ENCODE measurements around the gene CD2BP2. TPM values are rescaled to one million over a fixed set of nuclear protein-coding genes. Genes with fewer than 3 reads are reported as not detected.
A peak's percentile ranks its signal among the peaks of the same experiment; 100 is the strongest.
"Not testable (repeated sequence)": the region's sequence is repeated elsewhere in the genome, so short reads cannot be mapped to it uniquely, and the experiment has no call there.

Gene CD2BP2
- total RNA-seq, 1 experiment from 2014 or later: 65.6 TPM

DNA sequence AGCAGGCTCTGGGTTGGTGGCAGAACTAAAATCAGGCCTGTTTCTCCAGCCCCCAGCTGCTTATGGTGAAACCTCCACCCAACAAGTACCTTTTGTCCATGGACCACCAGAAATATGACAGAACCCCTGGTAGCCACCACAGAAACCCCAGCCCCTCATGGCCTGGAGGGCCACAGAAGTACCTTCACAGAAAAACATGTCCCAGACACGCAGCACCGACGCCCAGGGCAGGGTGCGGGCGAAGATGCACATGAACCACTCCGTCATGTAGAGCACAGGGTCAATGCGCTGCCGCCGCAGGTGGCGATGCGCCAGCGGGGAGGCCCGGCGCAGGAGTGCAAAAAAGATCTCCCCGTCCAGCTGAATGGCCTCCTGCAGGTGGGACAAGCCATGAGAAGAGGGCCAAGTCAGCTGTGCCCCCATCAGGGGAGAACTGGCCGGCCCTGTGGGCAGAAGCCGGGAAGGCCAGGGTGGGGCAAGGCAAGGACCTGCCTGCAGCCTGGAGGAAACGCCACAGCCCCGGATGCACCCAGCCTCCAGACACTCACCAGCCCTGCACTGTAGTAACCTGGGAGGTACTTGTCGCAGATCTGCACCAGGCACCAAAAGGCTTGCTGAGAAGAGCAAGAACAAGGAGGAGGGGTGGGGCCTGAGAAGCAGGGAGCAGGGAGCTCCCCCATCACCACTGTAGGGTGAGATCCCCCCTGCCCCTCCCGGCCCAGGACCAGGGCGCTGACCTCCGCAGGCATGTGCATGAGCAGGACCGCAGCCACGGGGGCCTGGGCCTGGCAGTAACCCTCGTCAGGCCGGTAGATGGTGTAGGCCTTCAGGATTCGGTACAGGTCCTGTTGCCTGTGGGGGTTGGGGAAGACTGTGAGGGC lies 4.1 kb upstream of the CD2BP2 start:
- no peak for DNase-seq (ENCODE audit: low read depth)

DNA sequence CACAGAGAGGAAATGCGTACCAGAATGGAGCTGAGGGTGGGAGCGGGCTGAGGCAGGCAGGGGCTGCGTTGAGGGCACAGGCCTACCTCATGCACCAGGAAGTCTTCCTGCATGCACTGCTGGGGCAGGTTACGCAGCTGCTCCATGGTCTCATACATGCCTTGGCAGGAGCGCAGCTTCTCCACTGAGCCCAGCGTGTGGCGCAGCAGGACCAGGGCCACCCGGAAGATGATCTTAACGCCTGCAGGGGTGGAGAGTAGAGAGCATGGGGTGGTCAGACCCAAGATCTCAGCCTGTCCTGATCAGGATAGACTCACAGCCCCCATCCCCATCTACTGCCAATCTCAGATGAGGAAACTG lies 3.4 kb upstream of the CD2BP2 start:
- no peak for DNase-seq (ENCODE audit: low read depth)

DNA sequence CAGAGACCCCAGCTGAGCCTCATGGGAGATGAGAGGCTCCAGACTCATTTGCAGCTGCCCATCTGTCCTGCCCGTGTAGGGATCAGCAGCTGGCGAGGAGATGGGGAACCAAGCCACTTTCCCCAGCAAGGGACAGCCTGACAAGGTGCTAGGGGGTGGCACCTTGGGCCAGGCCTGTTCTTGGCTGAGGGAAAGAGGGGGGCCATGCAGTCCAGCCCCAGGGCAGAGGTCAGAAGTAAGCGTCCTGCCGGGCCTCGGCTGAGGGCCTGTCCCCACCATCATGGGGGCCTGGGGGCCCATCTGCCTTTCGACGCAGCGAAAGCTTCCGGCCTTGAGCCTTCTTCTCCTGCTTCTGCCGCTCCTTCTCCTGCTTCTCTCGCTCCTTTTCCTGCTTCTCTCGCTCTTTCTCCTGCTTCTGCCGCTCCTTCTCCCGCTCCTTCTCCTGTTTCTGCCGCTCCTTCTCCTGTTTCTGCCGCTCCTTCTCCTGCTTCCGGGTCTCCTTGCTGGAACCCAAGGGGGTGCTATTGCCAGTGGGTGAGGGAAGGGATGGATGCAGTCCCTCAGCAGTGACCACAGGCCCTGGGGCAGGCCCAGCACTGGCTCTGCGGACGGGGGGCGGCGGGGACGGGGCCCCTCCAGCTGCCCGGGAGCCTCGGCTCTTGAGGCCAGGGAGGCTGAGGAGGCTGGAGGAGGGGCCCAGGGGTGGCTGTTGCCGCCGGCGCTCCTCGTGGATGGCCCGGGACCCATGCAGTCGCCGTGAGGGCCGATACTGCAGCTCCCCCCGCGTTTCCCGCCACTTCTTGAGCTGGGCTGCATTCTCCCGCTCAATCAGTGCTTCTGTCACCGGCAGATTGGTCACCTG lies 2.8 kb upstream of the CD2BP2 start:
- DNase-seq (ENCODE audit: low read depth): no peak

DNA sequence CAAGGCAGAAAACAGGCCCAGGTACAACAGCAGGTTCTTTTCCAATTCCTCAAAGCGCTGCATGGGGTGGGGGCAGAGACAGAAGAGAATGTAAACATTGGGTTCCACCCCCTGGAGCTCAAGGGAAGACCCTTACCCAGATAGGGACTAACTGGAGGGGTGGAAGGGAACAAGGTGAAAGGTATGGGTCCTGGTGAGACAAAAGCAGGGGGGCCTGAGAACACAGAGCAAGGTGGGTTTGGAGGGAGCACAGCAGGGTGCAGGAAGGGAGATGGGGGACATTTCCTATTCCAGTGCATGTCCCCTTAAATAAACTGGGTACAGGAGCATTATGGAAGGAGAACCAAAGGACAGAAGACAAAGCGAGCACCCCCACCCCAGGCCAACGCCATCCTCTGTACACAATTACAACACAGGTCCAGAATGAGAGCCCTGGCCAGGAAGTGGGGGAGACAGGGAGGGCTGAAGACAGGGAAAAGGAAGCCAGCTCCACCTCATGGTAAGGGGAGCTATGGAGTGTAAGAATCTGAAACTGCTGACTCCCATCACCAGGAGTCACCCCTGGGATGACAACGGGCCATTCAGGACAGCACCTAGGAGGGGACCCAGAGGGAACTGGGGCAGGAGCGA lies 2.1 kb upstream of the CD2BP2 start:
- no peak for DNase-seq (ENCODE audit: low read depth)

DNA sequence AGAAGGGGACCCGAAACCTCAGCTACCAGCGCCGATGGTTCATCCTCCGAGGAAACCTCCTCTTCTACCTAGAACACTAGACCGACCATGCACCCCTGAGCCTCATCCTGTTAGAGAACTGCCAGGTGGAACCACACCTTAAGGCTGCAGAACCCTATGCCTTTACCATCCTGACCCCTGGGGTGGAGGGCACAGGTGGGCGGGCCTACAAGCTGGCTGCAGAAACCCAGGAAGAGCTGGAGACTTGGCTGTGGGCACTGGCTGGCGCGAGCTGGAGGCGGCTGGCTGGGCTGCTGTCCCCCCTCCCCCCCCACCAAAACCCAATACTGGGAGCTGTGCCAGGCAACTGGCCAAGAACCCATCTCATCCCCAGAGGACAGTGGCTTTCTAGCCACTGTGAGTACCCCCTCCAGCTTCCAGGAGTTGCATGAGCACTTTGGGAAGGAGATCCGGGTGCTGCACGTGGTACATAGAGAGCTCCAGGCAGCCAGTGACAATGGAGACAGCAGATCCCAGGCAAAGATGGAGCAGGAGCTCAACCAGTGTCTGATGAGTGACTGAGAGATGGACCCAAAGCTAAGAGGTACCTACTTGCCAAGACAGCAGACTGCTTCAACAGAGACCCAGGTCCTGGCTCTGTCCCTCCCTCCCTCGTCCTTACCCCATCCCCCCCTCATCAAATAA lies 1.4 kb upstream of the CD2BP2 start:
- DNase-seq (ENCODE audit: low read depth): peak; percentile 46

DNA sequence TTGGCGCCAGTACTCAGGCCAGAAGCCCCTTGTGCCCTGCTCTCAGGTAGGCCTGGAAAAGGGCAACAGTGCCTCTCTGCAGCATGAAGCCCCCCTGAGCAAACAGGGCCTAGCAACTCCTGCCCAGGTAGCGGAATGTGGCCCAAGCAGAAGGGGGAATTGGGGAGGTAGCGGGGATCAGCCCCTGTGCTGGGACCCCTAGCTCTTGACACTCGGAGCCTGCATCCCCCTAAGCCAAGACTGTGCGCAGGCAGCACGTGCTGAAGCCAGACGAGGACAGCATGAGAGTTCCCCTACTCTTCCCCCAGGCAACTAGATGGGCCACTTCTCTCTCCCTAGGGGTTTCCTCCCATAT lies 823 bp upstream of the CD2BP2 start:
- DNase-seq (ENCODE audit: low read depth): no peak

DNA sequence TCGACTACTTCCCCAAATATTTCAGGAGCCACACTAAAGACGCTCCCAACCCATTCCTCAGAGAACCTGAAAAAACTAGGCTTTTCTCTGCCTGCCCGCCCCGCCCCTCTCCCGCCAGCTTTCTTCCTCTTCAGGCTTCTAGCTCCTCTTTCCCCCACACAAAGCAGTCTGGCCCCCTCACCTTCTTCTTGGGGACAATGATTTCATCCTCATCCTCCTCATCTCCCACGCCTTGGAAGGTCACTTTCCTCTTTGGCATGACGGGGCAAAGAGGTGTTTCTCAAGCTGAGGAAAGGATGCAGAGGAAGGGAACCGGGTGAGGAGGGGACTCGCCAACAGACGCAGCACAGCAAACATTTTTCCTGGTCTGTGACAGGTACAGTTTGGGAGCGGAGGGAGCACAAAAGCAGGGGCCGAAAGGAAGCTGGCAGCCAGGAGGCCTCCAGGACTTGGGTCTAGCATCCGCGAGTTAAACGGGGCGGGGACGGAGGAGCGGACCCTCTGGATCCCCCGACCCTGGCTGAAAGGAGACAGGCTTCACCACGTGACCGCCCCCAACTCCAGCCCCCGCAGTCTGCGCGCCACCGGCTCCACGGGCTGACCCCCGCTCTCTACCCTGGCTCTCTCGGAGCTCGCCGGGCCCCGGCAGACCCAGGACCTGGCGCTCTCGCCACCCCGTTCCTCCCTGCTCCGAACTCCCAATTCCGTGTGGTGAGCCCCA lies 525 bp downstream of the CD2BP2 start:
- DNase-seq (ENCODE audit: low read depth): no peak

DNA sequence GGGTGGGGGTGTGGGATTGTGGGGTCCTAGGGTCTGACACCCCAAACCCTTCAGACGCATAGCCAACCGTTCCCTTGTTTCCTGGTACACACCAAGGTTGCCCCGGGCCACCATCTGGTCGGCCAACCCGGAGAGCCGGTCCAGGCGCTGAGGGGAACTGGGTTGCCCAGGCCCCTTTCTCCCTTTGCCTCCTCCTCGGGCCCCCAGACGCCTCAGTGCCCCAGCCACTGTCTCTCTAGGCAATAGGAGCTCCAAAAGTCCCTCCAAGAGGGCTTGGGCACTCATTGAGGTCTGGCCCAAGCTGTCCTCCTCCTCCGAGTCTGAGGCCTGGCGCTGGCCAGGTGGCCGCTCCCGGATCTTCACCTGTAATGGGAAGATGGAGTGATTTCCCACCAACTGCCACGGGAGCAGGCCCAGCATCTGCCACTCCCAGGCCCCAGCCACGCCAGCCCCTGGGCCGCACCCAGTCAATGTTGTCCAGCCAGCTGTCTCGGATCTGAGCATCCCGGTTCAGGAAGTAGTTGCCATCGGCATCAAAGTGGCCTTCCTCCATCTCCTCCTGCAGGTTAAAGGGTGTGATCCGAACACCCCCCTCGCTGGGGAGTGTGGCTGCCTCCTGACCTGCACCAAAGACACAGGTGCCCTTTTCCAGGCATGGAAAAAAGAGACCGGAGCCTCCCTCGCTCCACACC lies 1.5 kb downstream of the CD2BP2 start:
- DNase-seq (ENCODE audit: low read depth): no peak

DNA sequence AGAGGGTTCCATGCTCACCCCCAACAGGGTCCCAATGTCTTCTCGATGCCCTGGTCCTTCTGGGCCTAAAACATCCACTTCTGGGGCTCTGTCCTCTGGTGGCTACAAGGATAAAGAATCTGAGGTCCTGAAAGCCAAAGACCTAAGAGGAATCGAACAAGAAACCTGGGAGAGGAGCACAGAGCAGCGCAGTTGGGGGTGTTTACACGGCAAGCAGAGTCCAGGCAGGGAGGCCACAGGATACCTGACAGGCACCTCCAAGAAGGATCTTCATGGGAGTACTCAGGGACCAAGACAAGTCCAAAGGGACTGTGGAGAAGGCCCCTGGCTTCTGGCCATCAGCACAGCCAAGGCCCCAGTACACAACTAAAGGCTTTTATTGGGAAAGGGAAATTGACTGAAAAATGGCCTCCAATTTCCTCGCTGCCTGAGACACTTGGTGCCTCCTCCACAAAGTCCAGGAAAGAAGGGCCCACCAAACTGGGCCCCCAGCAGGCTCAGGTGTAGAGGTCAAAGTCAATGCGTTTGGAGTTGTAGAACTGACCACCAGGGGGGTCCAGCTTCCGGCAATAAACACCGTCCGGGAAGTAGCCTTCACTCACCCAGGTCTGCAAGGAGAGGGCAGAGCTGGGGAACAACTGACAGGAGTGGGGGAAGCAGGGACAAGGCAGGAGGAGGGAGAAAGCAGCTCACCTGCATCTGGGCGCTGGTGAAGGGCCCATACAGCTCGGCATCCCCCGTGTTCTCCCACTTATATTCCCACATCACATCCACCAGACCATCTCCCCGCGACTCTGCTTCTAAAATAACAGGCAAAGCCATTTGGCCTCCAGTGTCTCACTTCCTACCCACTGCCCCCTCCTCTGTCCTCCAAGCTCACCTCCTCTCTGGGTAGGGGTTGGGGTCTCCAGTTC lies 2.4 kb downstream of the CD2BP2 start:
- DNase-seq (ENCODE audit: low read depth): no peak

DNA sequence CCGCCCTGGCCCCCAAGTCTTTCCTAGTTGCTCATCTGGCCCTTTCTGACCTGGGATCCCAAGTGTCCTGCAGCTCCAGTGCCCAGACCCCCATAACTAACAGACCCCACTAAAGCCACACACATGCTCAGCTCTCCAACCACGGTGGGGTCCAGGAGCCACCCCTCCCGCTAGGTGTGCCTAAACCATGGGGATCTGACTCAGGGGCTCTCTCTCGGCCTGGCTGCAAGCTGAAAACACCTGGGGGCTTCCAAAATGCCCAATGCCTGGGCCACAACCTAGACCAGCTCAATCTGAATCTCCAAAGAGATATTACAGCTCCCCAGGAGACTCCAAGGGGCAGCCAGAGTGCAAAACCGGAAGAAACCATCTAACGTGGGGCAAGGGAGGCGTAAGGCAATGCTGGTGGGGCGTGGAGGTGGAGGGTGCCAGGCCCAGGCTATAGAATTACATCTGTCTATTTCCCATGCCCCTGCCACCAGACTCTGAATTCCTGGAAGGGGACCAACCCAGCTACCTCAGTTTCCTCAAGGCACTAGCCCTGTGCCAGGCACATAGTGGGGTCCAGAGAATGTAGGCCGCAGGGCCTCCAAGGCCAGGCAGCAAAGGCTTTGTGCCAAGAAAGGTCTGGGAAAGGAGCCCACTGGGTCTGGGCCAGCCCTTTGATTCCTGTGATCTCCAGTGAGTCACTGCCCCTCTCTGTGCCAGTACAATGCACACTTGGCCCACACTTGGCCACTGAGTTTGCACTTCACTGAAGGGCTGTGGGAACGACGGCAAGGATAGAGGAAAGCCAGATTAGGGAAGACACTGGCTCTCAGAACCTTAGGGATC lies 3.3 kb downstream of the CD2BP2 start:
- peak; percentile 78 for DNase-seq (ENCODE audit: low read depth)

DNA sequence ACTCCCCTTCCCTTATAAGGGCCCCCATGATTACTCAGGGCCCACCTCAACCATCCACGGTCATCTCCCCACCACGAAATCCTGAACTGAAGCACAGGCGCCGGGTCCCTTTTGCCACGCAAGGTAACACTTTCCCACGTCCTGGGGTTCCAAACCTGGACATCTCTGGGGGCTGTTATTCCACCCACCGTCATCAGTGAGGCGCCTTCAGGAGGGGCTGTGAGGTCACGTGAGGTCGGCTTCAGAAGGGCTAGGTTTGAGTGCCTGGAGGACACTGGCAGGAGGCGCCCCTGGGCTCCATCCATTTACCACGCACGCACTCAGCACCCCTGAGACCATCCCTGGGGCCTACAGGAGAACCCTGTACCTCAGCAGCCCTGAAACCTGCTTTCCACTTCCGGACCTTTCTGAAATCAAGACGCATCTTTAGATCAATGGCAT lies 4.1 kb downstream of the CD2BP2 start:
- no peak for DNase-seq (ENCODE audit: low read depth)

DNA sequence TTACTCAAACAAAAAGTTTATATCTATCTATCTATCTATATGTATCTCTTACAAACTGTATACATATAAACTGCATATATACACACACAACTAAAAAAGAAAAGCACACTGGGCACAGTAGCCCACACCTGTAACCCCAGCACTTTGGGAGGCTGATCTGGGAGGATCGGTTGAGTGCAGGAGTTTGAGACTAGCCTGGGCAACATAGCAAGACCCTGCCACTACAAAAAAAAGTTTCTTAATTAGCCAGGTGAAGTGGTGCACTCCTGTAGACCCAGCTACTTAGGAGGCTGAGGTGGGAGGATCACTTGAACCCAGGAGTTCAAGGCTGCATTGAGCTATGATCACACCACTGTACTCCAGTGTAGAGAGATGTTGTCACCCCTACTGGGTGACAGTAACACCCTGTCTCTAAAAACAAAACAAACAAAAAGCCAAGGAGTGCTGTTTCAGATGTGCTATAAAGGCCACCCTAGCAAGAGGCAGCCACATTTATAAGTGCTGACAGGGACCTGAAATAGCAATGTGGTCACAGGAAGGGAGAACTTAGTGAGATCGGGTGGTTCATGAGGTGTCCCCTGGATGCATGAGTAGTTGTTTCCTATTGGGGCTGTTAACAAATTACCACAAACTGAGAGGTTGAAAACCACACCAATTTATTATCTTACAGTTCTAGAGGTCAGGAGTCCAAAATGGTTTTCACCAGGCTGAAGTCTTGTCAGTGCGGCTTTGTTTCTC lies 4.8 kb downstream of the CD2BP2 start:
- DNase-seq (ENCODE audit: low read depth): no peak

DNA sequence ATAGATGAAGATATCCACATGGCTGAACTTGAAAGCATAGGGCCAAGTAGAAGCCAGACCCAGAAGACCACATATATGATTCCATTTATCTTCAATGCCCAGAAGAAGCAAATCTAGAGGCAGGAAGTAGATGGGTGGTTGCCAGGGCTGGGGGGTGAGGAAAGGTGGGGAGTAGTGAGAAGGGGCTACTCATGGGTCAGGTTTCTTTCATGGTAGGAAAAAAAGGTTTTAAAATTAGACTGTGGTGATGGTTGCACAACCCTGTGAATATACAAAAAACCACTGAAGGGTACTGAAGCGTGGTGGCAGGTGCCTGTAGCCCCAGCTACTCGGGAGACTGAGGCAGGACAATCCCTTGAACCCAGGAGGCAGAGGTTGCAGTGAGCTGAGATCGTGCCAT lies 5.4 kb downstream of the CD2BP2 start:
- DNase-seq (ENCODE audit: low read depth): no peak

DNA sequence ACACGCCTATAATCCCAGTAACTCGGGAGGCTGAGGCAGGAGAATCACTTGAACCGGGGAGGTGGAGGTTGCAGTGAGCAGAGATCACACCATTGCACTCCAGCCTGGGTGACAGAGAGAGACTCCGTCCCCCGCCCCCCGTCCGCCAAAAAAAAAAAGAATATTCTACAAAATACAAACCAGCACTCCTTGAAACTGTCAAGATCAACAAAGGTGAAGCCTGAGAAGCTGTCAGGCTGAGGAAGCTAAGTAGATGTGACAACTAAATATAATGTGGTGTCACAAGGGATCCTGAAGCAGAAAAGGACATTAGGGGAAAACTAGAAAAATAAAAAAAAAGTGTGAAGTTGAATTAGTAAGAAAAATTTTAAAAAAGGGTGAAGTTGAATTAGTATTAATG lies 6.2 kb downstream of the CD2BP2 start:
- DNase-seq (ENCODE audit: low read depth): no peak

DNA sequence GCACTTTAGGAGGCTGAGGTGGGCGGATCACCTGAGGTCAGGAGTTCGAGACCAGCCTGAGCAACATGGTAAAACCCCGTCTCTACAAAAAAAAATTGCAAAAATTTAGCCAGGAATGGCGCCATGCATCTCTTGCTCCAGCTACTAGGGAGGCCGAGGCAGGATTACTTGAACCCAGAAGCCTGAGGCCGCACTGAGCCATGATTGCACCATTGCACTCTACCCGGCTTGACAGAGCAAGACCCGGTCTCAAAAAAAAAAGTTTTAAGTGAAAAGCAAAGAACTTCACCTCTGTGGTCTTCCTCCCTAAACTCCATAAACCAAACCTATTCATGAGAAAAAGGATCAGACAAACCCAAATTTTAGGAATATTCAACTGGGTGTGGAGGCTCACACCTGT lies 7.0 kb downstream of the CD2BP2 start:
- DNase-seq (ENCODE audit: low read depth): no peak

DNA sequence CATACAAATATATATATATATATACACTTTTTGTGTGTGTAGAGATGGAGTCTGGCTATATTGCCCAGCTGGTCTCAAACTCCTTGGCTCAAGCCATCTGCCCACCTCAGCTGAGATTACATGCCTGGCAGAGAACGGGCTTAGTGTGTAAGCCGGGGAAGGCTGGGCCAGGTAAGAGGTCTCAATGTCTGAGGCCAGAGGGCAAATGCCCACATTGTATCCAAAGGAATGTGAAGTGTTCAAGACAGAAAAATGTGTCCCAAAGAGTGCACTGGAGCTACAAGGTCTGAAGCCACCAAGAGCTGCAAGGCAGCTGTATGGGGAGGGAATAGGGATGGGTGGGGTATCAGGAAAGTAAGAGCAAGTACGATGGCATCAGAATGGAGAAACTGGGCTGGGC lies 8.8 kb downstream of the CD2BP2 start:
- DNase-seq (ENCODE audit: low read depth): no peak

DNA sequence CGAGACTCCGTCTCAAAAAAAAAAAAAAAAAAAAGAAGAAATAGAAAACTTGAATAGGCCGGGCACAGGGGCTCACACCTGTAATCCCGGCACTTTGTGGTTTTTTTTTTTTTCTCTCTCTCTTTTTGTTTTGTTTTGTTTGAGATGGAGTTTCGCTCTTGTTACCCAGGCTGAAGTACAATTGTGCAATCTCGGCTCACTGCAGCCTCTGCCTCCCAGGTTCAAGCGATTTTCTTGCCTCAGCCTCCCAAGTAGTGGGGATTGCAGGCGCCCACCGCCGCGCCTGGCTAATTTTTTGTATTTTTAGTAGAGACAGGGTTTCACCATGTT lies 11.7 kb downstream of the CD2BP2 start:
- DNase-seq (ENCODE audit: low read depth): not testable (repeated sequence)

Data from LHCN-M2 (cell line).